Stimulated activated CD4-positive, alpha-beta T cell treated with anti-CD3 and anti-CD28 coated beads, Interleukin-2, amount 100 ng/mL, for 24 hours (primary cell): ENCODE results near the gene EIF2D.
"Not testable (repeated sequence)": the region's sequence is repeated elsewhere in the genome, so short reads cannot be mapped to it uniquely, and the experiment has no call there.

ENCODE experiments used
- DNase-seq, 2 donors: peaks; one replicate each; pipeline ENCODE4 v3.0.0-alpha.2; 2020

Gene EIF2D

GRCh38 chr1:206612129-206612876, at the start of gene EIF2D:
EIF2D (minus strand) TSS chr1:206612465; CDS start chr1:206612342, 123 bp downstream.
- DNase-seq = peak; percentile 97

DNA sequence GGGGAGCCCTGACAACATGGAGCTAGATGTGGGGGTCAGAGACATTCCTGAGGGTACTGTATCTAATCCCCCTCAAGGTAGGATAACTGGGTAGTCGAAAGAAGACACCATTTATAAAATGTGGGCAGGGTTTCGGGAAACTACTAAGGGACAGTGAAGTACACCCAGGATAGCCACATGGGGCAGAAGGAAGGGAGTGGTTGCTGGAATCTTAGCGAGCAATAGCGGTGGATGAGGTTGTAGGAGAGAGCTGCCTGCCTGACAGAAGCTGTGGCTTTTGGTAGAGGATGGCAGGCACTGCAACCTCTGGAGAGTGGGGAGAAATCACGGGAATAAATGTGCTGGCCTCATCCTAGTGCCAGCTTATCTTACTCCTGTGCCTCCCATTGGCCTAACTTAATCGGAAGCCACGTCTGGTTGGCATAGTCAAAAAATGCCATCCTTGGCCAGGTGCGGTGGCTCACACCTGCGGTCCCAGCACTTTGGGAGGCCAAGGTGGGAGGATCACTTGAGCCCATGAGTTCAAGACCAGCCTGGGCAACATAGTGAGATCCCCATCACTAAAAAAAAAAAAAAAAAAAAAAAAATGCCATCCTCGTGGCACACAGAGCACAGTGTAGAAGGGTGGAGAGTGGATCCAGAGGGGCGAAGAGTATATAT, 49.0 kb upstream of the EIF2D start:
- DNase-seq = no peak

GRCh38 chr1:206660136-206660535, 47.9 kb upstream of the EIF2D start:
- no peak for DNase-seq

DNA sequence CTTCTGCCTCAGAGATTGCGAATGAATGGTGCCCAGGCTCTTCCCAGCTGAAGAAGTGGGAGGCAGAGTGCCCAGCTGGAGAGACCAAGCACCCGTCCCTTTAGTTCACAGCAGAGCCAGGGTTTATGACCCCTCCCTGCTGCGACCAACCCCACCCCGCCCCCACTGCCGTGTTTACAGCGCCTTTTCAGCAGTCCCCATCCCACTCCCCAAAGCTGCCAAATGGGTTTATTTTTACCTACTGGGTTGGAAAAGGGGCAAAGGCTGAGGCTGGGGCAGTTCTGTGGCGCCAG, 46.7 kb upstream of the EIF2D start:
- no peak for DNase-seq

DNA sequence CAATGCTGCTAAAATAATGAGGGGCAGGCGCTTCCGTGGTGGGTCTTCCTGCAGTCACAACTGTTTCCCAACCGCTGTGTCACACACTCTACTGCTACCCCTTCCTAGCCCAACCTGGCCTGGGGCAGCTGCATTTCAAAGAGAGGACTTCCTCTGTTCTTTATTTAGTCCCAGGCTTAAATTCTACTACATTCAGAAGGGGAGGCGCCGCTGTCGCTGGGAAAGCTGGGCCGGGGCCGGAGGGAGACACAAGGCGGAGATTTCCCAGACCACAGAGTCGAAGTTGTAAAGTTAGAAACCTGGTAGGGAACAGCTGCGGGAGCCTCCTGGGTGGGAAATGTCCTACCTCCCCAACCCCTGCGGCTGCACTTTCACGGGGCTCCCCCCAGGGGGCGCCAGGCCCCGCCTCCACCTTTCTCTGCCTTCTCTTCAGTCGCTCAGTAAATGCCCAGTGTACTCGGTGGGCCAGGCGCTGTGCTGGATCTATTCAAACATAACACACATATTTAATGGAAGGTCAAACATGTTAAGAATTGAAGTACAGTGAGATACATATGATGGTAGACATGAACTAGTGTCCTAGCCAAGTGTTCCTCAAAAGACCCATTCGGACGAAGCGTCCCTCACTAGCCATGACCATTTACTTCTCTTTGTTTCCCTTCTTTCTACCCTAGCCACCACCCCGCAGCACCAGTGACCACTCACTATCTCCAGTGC, 46.2 kb upstream of the EIF2D start:
- peak; percentile 65 to 66 for DNase-seq

GRCh38 chr1:206657751-206658150, 45.5 kb upstream of the EIF2D start:
- DNase-seq = no peak

DNA sequence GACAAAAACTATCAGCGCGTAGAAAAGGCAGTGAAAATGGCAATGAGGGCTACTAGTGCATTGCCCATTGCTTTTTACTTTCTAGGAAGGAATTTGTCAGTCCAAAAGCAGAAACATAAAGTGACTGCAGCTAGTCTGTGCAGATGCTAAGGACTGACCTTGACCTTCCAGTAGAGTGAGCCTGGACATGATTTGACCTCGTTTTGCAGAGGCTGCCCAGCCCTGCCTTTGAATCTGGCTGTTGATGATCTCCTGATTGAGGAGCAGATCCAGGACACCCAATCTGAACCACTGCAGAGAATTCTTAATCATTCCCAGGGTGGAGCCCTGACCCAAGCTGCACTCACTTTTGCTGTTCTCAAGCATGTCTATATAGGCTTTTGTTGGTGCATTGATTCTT, 44.7 kb upstream of the EIF2D start:
- no peak for DNase-seq

DNA sequence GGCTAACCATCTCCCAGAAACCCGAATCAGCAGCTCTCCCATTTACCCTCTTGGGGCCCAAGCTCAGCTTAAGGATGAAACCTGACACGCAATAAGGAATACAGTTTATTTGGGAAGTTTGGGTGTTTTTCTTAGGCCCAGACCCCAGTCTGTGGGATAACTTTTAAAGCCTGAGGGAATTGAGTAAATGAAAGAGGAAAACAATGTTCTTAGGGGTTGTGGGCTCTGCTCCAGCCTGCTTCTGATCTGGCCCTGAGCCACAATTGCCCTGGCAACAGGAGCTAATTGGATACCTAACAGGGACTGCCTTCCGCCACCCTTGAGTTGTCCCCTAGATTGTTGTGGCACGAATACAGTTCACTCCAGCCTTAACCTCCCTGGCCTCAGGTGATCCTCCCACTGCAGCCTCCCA, 43.2 kb upstream of the EIF2D start:
- DNase-seq = no peak

DNA sequence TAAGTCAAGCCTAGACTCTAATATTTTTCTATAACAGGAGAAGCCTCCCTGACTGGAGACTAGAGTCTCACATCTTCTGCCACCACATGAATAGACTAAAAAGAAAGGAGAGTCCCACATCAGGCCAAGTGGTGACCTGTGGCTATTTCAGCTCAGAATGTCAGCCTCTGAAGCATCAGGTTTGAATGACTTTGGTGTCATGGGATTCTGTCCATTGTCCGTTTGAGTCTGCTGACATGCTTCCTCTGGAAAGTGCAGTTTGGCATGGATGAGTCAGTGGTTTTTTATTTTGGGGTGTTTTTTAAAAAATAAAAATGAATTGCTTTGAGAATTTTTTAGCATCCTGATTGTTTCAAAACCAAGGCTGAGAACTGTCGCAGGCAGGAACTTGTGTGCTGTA, 42.6 kb upstream of the EIF2D start:
- DNase-seq = no peak

DNA sequence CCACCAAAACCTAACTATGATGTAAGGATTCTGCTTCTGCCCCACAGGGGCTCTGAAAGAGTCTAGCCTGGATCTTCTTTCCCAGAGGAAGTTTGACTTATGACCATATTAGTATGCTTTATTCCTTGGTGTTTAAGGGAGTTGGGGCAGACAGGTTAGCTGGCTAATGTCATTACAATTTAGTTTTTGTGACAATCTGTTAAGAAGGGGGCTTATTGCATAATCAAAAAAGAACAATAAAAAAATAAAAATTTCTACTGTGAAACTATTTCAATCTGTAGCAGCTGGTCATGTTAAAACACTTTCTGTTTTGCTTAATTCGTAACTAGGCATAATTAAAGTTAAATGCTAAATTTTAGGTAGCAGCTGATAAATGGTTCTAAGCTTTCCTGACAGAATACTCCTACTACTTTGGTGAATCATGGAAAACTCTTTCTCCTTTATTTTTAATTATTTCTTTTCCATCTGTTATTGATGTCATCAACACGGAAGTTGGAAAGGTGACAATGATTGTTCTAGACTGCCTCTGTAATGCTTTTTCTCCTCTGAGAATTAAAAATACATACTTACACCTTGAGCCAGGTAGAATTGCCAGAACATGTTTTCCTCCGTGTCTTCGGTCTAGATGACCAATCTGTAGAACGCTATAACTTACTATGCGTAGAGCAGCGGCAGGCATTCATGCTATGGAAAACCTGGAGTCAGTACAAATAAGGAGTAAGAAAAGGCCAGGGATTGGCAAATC, 41.6 kb upstream of the EIF2D start:
- no peak for DNase-seq

GRCh38 chr1:206651958-206652890, 40.0 kb upstream of the EIF2D start:
- no peak for DNase-seq

GRCh38 chr1:206651014-206651413, 38.7 kb upstream of the EIF2D start:
- DNase-seq = no peak

GRCh38 chr1:206649261-206649921, 37.1 kb upstream of the EIF2D start:
- DNase-seq = no peak

DNA sequence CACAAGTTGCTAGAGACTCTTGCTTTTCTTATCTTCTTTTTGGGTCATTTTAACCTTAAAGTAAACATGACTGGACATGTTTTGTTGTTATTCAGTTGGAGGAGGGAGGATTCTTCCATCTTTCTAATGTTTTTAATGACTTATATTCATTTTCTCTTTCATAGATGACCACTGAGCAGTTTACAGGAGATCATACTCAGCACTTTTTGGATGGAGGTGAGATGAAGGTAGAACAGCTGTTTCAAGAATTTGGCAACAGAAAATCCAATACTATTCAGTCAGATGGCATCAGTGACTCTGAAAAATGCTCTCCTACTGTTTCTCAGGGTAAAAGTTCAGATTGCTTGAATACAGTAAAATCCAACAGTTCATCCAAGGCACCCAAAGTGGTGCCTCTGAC, 35.0 kb upstream of the EIF2D start:
- DNase-seq = no peak

- DNase-seq = no peak
These were observed 34.2 kb upstream of the EIF2D start for GRCh38 chr1:206646504-206646903.

GRCh38 chr1:206643118-206643698, 30.9 kb upstream of the EIF2D start:
- no peak for DNase-seq

DNA sequence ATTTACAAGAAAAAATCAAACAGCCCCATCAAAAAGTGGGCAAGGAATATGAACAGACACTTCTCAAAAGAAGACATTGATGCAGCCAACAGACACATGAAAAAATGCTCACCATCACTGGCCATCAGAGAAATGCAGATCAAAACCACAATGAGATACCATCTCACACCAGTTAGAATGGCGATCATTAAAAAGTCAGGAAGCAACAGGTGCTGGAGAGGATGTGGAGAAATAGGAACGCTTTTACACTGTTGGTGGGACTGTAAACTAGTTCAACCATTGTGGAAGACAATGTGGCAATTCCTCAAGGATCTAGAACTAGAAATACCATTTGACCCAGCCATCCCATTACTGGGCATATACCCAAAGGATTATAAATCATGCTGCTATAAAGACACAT, 29.8 kb upstream of the EIF2D start:
- not testable (repeated sequence) for DNase-seq

DNA sequence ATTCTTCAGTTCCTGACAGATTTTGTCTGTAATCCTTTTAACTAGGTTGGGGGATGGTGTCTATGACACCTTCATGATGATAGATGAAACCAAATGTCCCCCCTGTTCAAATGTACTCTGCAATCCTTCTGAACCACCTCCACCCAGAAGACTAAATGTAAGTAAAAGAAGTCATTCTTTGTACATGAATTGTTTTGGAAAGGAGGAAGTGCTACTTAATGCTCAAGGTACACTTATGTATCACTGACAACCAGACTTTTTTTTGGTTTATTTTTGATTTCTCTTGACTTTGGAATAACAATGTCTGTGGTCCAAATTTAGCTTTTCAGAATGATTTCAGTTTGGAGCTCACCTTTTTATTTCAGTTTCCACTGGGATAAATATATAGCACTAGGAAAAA, 25.3 kb upstream of the EIF2D start:
- no peak for DNase-seq

GRCh38 chr1:206636671-206637070, 24.4 kb upstream of the EIF2D start:
- no peak for DNase-seq

DNA sequence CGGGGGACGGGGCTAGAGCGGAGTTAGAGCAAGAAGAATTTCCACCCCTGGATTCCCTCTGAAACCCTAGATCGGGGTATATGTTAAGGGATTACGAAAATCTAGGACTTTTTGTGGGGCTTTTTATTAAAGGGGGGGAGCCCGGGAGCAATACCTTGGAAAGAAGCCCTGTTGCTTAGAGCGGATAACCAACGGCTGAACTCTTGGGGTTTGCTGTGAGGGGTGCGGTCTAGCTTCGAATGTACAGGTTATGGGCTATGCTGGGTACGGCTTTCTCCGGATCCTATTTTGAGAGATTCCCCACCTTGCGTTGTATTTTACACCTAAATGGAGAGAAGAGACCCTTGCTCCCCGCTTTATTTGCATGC, 23.7 kb upstream of the EIF2D start:
- peak in 1 of 2 donors; percentile 23 for DNase-seq
